HepG2 (cell line): ENCODE measurements around the gene CCDC77.

Experiments
- CTCF ChIP-seq: sonication (generic); formaldehyde crosslinking; IDR thresholded peaks from 2 replicates; pipeline ENCODE4 v1.5.0; 2020; ENCODE audit warnings: mild to moderate bottlenecking, missing genetic modification reagents, moderate library complexity
- DMAP1 ChIP-seq: IDR thresholded peaks from 2 replicates; pipeline ENCODE4 v1.6.1; 2016
- NCOA1 ChIP-seq: sonication (generic); formaldehyde crosslinking; IDR thresholded peaks from 2 replicates; pipeline ENCODE4 v1.9.0; 2021; ENCODE audit warnings: missing genetic modification reagents
- RFX5 ChIP-seq: IDR thresholded peaks from 2 replicates; pipeline ENCODE4 v1.6.1; 2011; ENCODE audit warnings: low read depth, low read length, improper control_type of control experiment
- TAF1 ChIP-seq: sonication (generic); formaldehyde crosslinking; IDR thresholded peaks from 2 replicates; pipeline ENCODE4 v1.4.0; 2020; ENCODE audit warnings: missing genetic modification reagents
- TP53 ChIP-seq: sonication (generic); formaldehyde crosslinking; conservative IDR thresholded peaks from 2 replicates; pipeline ENCODE4 v1.4.0; 2020; ENCODE audit warnings: missing genetic modification reagents
- TRIM24 ChIP-seq: sonication (generic); formaldehyde crosslinking; IDR thresholded peaks from 2 replicates; pipeline ENCODE4 v1.8.0; 2022; ENCODE audit warnings: mild to moderate bottlenecking, missing genetic modification reagents
- ZNF253 ChIP-seq: sonication (generic); formaldehyde crosslinking; IDR thresholded peaks from 2 replicates; pipeline ENCODE4 v1.8.0; 2022; ENCODE audit warnings: mild to moderate bottlenecking, missing genetic modification reagents, borderline replicate concordance
- ZNF296 ChIP-seq: sonication (generic); formaldehyde crosslinking; conservative IDR thresholded peaks from 2 replicates; pipeline ENCODE4 v1.5.0; 2020; ENCODE audit warnings: mild to moderate bottlenecking, missing genetic modification reagents
- ZNF737 ChIP-seq: sonication (generic); formaldehyde crosslinking; IDR thresholded peaks from 2 replicates; pipeline ENCODE4 v1.5.0; 2020; ENCODE audit warnings: missing genetic modification reagents, mild to moderate bottlenecking, borderline replicate concordance
- TF ChIP-seq, protein P1 (sequence below): fragments of 450-650 bp; IDR thresholded peaks from 2 replicates; pipeline ENCODE4 v1.6.1; 2016
- TF ChIP-seq, protein P2 (sequence below): sonication (generic); formaldehyde crosslinking; IDR thresholded peaks from 2 replicates; pipeline ENCODE4 v1.4.0; 2020; ENCODE audit warnings: missing genetic modification reagents, borderline replicate concordance
- TF ChIP-seq, protein P3 (sequence below): sonication (generic); formaldehyde crosslinking; conservative IDR thresholded peaks from 2 replicates; pipeline ENCODE4 v1.5.0; 2020; ENCODE audit warnings: missing genetic modification reagents

DNA sequence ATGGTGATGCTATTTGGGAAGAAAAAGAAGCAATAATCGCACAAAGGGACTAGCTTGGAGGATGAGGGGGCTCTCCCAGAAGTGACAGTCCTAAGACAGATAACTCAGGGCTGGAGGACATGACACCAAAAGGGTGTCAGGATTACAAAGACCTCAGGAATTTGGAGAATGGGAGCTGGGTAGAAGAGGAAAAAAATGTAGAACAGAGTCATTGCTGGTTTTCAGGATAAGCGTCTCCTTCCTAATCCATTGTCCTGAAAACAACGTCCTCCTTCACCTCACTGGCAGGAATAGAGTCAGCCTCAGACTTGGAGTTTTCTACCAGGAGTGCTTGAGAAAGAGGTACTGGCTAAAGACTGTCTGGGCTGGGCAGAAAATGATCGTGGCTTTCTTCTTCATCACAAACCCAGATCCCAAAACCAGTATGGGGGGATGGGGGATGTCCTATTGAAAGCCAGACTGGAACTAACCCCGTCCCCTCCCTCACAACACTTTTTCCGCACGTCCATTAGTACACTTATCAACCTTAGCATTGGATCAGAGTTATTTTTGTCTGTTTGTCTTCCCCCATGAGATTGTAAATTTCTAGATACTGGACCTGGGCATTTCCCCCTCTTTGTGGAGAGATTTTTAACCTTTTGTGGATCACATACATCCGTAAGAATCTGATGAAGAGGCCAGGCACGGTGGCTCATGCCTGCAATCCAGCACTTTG, 72.6 kb downstream of the CCDC77 start:
- TF ChIP-seq DMAP1 (CRISPR knock-in tag) (no peak), ZNF296 (CRISPR knock-in tag) (no peak), TAF1 (CRISPR knock-in tag) (no peak), TRIM24 (CRISPR knock-in tag) (no peak), CTCF (CRISPR knock-in tag) (no peak), RFX5 (no peak), TP53 (CRISPR knock-in tag) (no peak), NCOA1 (CRISPR knock-in tag) (no peak), ZNF737 (CRISPR knock-in tag) (no peak), ZNF253 (CRISPR knock-in tag) (no peak)
- TF ChIP-seq, protein P1, sequence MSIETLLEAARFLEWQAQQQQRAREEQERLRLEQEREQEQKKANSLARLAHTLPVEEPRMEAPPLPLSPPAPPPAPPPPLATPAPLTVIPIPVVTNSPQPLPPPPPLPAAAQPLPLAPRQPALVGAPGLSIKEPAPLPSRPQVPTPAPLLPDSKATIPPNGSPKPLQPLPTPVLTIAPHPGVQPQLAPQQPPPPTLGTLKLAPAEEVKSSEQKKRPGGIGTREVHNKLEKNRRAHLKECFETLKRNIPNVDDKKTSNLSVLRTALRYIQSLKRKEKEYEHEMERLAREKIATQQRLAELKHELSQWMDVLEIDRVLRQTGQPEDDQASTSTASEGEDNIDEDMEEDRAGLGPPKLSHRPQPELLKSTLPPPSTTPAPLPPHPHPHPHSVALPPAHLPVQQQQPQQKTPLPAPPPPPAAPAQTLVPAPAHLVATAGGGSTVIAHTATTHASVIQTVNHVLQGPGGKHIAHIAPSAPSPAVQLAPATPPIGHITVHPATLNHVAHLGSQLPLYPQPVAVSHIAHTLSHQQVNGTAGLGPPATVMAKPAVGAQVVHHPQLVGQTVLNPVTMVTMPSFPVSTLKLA = no peak
- TF ChIP-seq, protein P2, sequence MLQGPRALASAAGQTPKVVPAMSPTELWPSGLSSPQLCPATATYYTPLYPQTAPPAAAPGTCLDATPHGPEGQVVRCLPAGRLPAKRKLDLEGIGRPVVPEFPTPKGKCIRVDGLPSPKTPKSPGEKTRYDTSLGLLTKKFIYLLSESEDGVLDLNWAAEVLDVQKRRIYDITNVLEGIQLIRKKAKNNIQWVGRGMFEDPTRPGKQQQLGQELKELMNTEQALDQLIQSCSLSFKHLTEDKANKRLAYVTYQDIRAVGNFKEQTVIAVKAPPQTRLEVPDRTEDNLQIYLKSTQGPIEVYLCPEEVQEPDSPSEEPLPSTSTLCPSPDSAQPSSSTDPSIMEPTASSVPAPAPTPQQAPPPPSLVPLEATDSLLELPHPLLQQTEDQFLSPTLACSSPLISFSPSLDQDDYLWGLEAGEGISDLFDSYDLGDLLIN = no peak
- TF ChIP-seq, protein P3, sequence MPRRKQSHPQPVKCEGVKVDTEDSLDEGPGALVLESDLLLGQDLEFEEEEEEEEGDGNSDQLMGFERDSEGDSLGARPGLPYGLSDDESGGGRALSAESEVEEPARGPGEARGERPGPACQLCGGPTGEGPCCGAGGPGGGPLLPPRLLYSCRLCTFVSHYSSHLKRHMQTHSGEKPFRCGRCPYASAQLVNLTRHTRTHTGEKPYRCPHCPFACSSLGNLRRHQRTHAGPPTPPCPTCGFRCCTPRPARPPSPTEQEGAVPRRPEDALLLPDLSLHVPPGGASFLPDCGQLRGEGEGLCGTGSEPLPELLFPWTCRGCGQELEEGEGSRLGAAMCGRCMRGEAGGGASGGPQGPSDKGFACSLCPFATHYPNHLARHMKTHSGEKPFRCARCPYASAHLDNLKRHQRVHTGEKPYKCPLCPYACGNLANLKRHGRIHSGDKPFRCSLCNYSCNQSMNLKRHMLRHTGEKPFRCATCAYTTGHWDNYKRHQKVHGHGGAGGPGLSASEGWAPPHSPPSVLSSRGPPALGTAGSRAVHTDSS = no peak
